Measurements from ENCODE around the gene GAPT.

The GAPT gene

DNA sequence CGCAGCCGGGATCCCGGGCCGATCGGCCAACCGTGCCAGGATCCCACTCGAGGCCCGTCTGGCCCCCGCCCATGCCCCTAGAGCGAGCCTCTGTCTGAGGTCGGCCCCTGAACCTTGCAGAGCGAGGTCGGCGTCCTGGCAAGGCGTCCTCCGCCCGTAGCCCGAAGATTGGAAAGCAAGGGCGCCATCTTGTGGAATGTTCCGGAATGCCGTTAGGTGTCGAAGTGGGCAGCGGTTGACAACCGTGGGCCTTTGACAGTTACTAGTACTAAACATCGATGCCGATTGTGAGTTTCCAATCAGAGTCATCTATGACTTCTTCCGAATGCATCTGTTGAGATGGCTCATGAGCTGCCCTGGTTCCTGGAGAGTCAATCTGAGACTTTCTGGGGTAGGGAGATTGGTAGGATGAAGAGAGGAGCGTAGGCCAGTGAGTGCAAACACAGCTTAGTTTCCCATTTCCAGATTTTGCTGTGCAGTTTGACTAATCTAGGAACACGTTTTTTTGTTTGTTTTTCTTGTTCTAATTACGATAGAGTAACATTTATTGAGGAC is 30.4 kb upstream of the GAPT start:
- TF ChIP-seq, protein P1, sequence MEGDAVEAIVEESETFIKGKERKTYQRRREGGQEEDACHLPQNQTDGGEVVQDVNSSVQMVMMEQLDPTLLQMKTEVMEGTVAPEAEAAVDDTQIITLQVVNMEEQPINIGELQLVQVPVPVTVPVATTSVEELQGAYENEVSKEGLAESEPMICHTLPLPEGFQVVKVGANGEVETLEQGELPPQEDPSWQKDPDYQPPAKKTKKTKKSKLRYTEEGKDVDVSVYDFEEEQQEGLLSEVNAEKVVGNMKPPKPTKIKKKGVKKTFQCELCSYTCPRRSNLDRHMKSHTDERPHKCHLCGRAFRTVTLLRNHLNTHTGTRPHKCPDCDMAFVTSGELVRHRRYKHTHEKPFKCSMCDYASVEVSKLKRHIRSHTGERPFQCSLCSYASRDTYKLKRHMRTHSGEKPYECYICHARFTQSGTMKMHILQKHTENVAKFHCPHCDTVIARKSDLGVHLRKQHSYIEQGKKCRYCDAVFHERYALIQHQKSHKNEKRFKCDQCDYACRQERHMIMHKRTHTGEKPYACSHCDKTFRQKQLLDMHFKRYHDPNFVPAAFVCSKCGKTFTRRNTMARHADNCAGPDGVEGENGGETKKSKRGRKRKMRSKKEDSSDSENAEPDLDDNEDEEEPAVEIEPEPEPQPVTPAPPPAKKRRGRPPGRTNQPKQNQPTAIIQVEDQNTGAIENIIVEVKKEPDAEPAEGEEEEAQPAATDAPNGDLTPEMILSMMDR (conservative IDR thresholded peaks at IDR 0.05): peak; percentile 96
- no peak for TF ChIP-seq ZFX (IDR thresholded peaks at IDR 0.05)
- H3K27ac ChIP-seq: peak overlapping the region; percentile 89

DNA sequence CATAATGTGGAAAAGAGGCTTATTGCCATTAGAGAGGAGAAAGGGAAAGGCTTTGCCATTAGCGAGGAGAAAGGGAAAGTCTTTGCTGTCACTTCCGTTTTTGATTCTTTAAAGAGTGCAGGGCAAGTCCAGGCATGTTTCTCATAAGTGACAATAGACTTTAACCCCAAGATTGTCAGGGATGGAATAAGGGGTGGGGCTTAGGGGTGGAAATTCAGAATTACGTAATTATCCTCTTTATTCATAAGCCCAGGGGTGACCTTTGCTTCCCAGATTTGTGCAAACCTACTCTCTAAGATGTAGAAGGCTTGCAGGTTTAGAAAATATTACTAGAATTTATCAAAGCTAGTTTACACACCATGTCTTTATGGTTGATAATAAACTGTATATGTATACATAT is 29.1 kb upstream of the GAPT start:
- TF ChIP-seq, protein P1 (conservative IDR thresholded peaks at IDR 0.05): no peak
- TF ChIP-seq ZFX (IDR thresholded peaks at IDR 0.05): no peak
- no peak overlapping the region for H3K27ac ChIP-seq

- no peak overlapping the region for H3K27ac ChIP-seq
- TF ChIP-seq, protein P1 (conservative IDR thresholded peaks at IDR 0.05): peak; percentile 81
- TF ChIP-seq ZFX (IDR thresholded peaks at IDR 0.05): no peak
These were observed 28.5 kb upstream of the GAPT start for GRCh38 chr5:58462623-58463230.

DNA sequence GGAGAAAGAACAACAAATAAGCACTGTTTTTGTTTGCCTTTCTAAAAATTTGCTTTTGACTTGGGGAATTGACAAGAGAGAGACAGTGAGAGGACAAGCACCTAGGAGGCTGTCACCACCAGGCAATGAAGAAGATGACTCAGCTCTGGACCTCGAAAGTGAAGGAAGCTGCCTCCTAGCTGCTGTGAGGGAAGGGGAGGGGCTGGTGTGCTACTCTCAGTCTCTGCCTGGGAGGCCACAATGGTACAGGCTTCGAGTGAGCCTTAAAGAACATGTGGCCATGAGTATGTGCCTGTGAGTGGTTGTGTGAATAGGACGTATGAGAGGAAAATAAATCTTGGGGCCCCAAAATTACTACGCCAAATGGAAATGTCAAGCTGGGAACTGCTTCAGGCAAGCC is 24.3 kb upstream of the GAPT start:
- TF ChIP-seq, protein P1 (conservative IDR thresholded peaks at IDR 0.05): no peak
- no peak for TF ChIP-seq ZFX (IDR thresholded peaks at IDR 0.05)
- no peak overlapping the region for H3K27ac ChIP-seq

- H3K27ac ChIP-seq: no peak overlapping the region
- TF ChIP-seq, protein P1 (conservative IDR thresholded peaks at IDR 0.05): no peak
- no peak for TF ChIP-seq ZFX (IDR thresholded peaks at IDR 0.05)
These were observed 21.3 kb upstream of the GAPT start for GRCh38 chr5:58469896-58470295.

DNA sequence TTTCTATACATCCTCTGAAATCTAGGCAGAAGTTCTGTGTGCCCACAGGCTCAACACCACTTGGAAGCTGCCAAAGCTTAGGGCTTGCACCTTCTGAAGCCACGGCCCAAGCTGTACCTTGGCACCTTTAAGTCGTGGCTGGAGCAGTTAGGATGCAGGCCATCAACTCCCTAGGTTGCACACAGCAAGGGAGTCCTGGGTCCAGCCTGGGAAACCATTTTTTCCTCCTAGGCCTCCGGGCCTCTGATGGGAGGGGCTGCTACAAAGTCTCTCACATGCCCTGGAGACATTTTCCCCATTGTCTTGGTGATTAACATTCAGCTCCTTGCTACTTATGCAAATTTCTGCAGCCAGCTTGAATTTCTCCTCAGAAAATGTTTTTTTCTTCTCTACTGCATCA is 15.8 kb upstream of the GAPT start:
- TF ChIP-seq, protein P1 (conservative IDR thresholded peaks at IDR 0.05): no peak
- TF ChIP-seq ZFX (IDR thresholded peaks at IDR 0.05): no peak
- H3K27ac ChIP-seq: no peak overlapping the region

DNA sequence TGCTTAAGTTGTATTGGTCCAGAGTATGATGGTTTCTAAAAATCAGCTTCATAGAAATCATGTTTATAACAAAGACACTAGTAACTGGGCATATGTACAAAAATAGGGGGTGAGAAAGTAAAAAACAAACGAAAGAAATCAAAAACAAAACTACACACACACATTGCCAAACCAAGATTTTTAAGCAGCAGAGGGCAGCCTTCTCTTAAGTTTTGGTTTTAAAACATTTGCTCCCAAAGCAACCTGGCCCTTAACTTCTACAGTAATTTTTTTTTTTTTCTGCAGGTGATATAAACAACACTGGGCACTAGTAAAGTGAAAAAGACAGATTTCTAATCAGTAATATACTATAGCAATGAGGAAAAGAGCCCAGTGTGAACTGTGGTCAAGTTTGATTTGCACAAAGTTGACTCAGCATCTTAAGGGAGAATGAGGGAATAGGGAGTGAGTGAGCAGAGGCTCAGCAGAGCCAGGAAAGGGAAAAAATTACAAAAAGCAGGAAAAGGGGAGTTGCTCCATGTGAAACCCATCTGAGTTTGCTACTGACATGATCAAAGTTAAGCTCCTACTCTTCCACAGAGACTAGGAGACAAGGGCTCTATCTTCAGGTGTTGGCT is 13.4 kb upstream of the GAPT start:
- H3K27ac ChIP-seq: no peak overlapping the region
- TF ChIP-seq, protein P1 (conservative IDR thresholded peaks at IDR 0.05): peak; percentile 50
- no peak for TF ChIP-seq ZFX (IDR thresholded peaks at IDR 0.05)
